Measurements from ENCODE around the gene STAC2.

The STAC2 gene

DNA sequence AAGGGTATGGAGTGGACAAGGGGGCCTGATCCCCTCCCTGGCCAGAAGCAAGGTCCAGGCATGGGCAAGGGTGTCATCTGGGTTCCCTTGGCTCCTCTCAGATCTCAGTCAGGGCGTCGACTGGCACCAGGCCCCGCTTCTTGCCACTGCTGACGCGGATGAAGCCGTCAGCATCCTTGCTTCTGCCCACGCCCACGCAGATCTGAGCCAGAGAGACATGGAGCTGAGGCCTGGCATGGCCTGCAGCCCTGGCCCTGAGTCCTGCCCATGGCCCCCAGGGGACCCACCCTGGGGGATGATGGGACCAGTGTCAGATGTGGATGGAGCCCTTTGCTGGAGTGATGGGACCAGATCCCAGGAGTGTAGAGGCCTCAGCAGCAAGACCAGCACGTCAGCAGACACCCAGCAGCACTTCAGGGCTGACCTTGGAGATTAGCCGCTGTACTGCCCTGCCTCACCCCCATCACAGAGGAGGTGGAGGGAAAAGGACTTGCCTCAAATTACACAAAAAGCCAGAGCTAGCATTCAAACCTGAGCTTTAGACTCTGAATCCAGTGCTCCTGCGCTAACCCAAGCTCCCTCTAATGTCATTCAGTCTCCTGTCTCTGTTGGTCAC, 13.4 kb downstream of the STAC2 start:
- no peak overlapping the region for H3K27ac ChIP-seq (ENCODE audit: low read depth, low read length)
- H3K27me3 ChIP-seq (ENCODE audit: control insufficient read depth, low read length) = peaks cover 4% of the 10 kb centered on the region
- H4K20me1 ChIP-seq (ENCODE audit: control insufficient read depth, insufficient read depth, low read depth, low read length) = no peaks in the 10 kb centered on the region
- no peak overlapping the region for H3K4me3 ChIP-seq (ENCODE audit: low read length)
- H3K79me2 ChIP-seq (ENCODE audit: control insufficient read depth, low read length) = no peaks in the 10 kb centered on the region
- no peaks in the 10 kb centered on the region for H3K9me2 ChIP-seq (replicated peaks; ENCODE audit: control insufficient read depth, low read length)
- no peak for TF ChIP-seq EZH2phosphoT487 (IDR thresholded peaks at IDR 0.05; ENCODE audit: borderline replicate concordance, low read length)
- TF ChIP-seq, protein P1, sequence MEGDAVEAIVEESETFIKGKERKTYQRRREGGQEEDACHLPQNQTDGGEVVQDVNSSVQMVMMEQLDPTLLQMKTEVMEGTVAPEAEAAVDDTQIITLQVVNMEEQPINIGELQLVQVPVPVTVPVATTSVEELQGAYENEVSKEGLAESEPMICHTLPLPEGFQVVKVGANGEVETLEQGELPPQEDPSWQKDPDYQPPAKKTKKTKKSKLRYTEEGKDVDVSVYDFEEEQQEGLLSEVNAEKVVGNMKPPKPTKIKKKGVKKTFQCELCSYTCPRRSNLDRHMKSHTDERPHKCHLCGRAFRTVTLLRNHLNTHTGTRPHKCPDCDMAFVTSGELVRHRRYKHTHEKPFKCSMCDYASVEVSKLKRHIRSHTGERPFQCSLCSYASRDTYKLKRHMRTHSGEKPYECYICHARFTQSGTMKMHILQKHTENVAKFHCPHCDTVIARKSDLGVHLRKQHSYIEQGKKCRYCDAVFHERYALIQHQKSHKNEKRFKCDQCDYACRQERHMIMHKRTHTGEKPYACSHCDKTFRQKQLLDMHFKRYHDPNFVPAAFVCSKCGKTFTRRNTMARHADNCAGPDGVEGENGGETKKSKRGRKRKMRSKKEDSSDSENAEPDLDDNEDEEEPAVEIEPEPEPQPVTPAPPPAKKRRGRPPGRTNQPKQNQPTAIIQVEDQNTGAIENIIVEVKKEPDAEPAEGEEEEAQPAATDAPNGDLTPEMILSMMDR (IDR thresholded peaks at IDR 0.05; ENCODE audit: low read depth, low read length, poor library complexity, severe bottlenecking) = no peak
- H3K4me2 ChIP-seq (ENCODE audit: low read length) = no peak overlapping the region
- H3K9me3 ChIP-seq (ENCODE audit: control insufficient read depth, insufficient read depth, low read length) = no peaks in the 10 kb centered on the region
- peaks cover 43% of the 10 kb centered on the region for H3K4me1 ChIP-seq (ENCODE audit: control insufficient read depth, low read length)
- peaks cover 18% of the 10 kb centered on the region for H3F3A ChIP-seq (ENCODE audit: control insufficient read depth, insufficient read depth)
- no peaks in the 10 kb centered on the region for H3K36me3 ChIP-seq (ENCODE audit: control insufficient read depth, low read length)

DNA sequence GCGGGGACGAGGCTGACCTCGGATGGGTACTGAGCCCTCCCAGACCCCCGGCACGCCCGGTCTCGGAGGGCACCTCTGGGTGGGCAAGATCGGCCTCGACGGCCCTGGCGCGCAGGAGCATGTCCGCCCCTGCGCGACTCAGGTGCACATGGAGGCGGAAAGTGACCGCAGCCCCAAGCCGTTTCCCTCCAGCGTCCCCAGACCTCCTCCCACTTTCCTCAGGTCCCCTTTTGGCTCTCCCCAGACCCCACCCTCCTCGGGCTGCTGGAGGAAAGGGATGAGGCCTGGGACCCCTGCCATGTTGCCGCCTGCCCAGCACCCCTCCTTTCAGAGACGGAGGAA, 15.7 kb downstream of the STAC2 start:
- peaks cover 2% of the 10 kb centered on the region for H3K36me3 ChIP-seq (ENCODE audit: control insufficient read depth, low read length)
- H3K4me3 ChIP-seq (ENCODE audit: low read length) = peak overlapping the region; percentile 73
- H3K9me3 ChIP-seq (ENCODE audit: control insufficient read depth, insufficient read depth, low read length) = no peaks in the 10 kb centered on the region
- peak overlapping the region; percentile 86 for H3K4me2 ChIP-seq (ENCODE audit: low read length)
- H3K79me2 ChIP-seq (ENCODE audit: control insufficient read depth, low read length) = no peaks in the 10 kb centered on the region
- no peaks in the 10 kb centered on the region for H3K9me2 ChIP-seq (replicated peaks; ENCODE audit: control insufficient read depth, low read length)
- H3F3A ChIP-seq (ENCODE audit: control insufficient read depth, insufficient read depth) = peaks cover 28% of the 10 kb centered on the region
- peaks cover 53% of the 10 kb centered on the region for H3K4me1 ChIP-seq (ENCODE audit: control insufficient read depth, low read length)
- TF ChIP-seq EZH2phosphoT487 (IDR thresholded peaks at IDR 0.05; ENCODE audit: borderline replicate concordance, low read length) = no peak
- TF ChIP-seq, protein P1 (IDR thresholded peaks at IDR 0.05; ENCODE audit: low read depth, low read length, poor library complexity, severe bottlenecking) = no peak
- H4K20me1 ChIP-seq (ENCODE audit: control insufficient read depth, insufficient read depth, low read depth, low read length) = no peaks in the 10 kb centered on the region
- H3K27me3 ChIP-seq (ENCODE audit: control insufficient read depth, low read length) = no peaks in the 10 kb centered on the region; the same call in 1 of the 2 replicates
- peak overlapping the region; percentile 94 for H3K27ac ChIP-seq (ENCODE audit: low read depth, low read length)

DNA sequence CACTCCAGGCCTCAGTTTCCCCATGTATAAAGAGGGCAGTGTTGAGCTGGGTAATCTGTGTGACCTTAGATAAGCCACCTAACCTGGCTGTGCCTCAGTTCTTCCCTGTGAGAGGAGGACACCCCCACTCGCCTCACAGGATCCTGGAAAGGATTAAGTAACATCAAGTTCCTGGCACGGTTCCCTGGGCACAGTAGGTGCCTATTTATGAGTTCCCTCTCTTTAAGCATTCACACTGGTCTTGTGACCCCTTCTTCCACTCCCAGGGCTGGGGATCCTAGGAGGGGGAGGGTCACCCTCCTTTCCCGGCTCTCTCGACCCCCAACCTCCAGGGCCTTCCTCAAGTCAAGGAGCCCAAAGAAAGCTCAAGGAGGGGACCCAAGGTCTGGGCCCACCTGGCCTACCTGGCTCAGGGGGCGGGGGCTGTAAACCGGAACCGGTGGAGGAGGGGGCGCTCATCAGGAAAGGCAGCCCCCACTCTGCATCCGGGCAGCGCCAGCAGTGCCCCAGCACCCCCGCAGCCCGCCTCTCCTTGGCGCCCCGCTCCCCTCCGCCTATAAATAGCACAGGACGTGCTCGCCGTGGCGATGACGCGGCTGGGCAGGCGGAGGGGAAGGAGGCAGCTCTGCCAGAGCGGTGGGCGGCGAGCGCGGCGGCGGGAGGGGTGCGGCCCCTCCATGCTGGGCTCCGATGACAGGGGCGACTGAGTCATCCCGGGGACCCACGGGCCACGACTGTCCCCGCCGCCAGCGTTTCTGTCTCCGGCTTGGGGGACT, 16.2 kb downstream of the STAC2 start:
- Histone ChIP-seq H3K9me2 (replicated peaks; ENCODE audit: control insufficient read depth, low read length) (no peaks in the 10 kb centered on the region), H3F3A (ENCODE audit: control insufficient read depth, insufficient read depth) (peaks cover 33% of the 10 kb centered on the region), H3K27me3 (ENCODE audit: control insufficient read depth, low read length) (no peaks in the 10 kb centered on the region), H3K9me3 (ENCODE audit: control insufficient read depth, insufficient read depth, low read length) (no peaks in the 10 kb centered on the region), H3K79me2 (ENCODE audit: control insufficient read depth, low read length) (no peaks in the 10 kb centered on the region), H4K20me1 (ENCODE audit: control insufficient read depth, insufficient read depth, low read depth, low read length) (no peaks in the 10 kb centered on the region), H3K4me1 (ENCODE audit: control insufficient read depth, low read length) (peaks cover 59% of the 10 kb centered on the region), H3K4me3 (ENCODE audit: low read length) (peak overlapping the region; percentile 73), H3K4me2 (ENCODE audit: low read length) (peak overlapping the region; percentile 86), H3K27ac (ENCODE audit: low read depth, low read length) (peak overlapping the region; percentile 94), H3K36me3 (ENCODE audit: control insufficient read depth, low read length) (peaks cover 7% of the 10 kb centered on the region)
- no peak for TF ChIP-seq EZH2phosphoT487 (IDR thresholded peaks at IDR 0.05; ENCODE audit: borderline replicate concordance, low read length)
- TF ChIP-seq, protein P1 (IDR thresholded peaks at IDR 0.05; ENCODE audit: low read depth, low read length, poor library complexity, severe bottlenecking) = no peak

Measured in DOHH2 (cell line).